ENCODE data around the gene RYR1.
"Not testable (repeated sequence)": the region's sequence is repeated elsewhere in the genome, so short reads cannot be mapped to it uniquely, and the experiment has no call there.

The RYR1 gene

GRCh38 chr19:38399537-38399936 lies 34.0 kb upstream of the RYR1 start:
- no peak for DNase-seq (ENCODE audit: low read depth, low spot score)

DNA sequence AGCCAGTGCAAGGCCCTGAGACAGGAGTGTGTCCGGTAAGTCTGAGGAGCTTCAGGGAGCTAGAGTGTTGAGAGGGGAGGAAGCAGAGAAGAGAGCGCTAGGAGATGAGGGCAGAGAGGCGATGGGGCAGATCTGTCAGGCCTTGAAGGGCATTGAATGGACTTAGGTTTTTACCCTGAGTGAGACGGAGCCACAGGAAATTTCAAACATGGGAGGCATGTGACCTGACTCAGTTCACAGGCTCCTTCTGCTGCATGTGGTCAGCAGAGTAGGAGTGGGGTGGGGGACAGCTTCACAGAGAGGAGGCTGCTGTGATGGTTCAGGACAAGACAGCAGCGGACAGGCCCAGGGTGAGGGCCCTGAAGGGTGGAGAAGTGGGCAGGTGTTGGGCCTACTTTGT lies 33.1 kb upstream of the RYR1 start:
- no peak for DNase-seq (ENCODE audit: low read depth, low spot score)

DNA sequence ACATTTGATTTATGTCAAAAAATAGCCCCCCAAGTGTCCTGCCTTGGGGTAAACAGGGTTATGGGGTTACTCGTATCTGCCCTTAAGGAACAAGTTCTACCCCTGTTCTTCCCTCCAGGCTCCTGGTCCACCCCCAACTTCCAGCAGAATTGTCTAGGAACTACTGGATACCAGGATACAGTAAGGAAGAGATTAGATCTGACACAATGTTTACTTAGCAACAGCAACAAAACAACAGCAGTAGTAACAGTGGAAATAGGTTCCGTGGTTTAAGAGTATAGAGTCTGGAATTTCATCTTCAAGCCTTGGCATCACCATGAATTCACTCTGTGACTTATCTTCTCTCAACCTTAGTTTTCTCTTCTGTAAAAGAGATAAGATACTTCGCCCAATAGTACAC lies 32.3 kb upstream of the RYR1 start:
- DNase-seq (ENCODE audit: low read depth, low spot score): no peak

GRCh38 chr19:38402623-38402966 lies 30.9 kb upstream of the RYR1 start:
- no peak for DNase-seq (ENCODE audit: low read depth, low spot score)

- DNase-seq (ENCODE audit: low read depth, low spot score): peak; percentile 93
Measured at GRCh38 chr19:38402967-38403674, 30.4 kb upstream of the RYR1 start, which contains the start of gene FAM98C. TSS of gene FAM98C (plus strand) at chr19:38403093. CDS start at chr19:38403154, 61 bp downstream.

DNA sequence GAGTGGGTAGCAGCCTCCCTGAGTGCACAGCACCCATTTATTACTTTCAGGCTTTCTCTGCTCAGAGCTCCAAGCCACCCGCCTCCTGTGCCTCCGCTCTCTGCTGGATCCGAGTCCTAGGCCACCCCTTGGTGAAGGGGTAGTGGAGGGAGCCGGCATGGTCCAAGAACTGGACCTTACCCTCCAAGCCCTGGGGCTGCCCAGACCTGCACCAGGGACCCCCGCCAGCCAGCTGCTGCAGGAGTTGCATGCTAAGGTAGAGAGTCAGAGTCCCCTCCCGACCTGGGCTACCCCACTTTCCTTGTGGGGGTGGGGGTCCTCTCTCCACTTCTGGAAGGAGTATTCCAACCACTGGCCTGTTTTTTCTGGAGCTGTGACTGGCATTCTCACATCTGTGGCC lies 28.6 kb upstream of the RYR1 start:
- DNase-seq (ENCODE audit: low read depth, low spot score): no peak

DNA sequence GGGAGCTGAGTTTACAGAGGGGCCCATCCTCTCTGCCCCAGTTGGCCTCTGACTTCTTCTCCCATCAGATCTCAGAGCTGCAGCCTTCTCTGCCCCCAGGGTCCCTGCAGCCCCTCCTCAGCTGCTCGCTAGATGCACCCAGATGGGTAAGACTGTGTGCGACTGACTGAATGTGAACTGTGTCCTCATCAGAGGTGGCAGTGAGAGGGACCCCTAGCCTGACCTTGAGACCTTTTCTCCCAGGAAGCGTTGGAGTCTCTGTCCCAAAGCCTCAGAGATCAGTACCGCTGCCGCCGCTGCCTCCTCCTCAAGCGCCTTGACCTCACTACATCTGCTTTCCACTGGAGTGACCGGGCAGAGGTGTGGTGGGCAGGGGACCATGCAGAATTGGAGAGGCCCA lies 28.2 kb upstream of the RYR1 start:
- no peak for DNase-seq (ENCODE audit: low read depth, low spot score)

GRCh38 chr19:38409631-38410133 lies 23.8 kb upstream of the RYR1 start:
- DNase-seq (ENCODE audit: low read depth, low spot score): no peak

- DNase-seq (ENCODE audit: low read depth, low spot score): not testable (repeated sequence)
Measured at GRCh38 chr19:38410407-38410806, 23.1 kb upstream of the RYR1 start.

DNA sequence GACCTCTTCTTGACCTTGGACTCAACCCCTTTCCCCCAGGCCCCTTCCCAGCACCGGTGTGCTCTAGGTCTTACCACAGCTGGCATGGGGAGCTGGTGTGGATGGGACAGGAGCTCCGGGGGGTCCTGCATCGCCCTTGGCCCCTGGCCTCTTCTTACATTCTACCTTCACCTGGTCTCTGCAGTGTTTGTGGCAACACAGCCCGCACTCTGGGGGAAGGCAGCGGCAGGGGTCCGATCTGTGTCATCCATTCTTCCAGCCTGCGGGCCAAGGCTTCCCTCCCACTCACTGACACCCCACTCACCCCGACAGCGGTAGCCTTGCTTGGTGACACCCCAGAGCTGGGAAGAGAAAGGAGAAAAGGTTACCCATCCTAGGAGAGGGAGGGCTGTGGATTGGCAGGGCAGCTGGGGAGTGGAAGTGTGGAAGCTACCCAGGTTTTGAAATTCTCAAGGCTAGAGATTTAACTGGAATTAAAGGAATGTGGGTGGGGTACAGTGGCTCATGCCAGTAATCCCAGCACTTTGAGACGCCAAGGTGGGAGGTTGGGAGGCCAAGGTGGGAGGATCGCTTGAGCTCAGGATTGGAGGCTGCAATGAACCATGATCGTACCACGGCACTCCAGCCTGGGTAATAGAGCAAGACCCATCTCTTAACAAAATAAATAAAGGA lies 22.3 kb upstream of the RYR1 start:
- no peak for DNase-seq (ENCODE audit: low read depth, low spot score)

- DNase-seq (ENCODE audit: low read depth, low spot score): not testable (repeated sequence)
Measured at GRCh38 chr19:38411898-38412297, 21.6 kb upstream of the RYR1 start.

GRCh38 chr19:38412491-38412890 lies 21.0 kb upstream of the RYR1 start:
- DNase-seq (ENCODE audit: low read depth, low spot score): no peak

DNA sequence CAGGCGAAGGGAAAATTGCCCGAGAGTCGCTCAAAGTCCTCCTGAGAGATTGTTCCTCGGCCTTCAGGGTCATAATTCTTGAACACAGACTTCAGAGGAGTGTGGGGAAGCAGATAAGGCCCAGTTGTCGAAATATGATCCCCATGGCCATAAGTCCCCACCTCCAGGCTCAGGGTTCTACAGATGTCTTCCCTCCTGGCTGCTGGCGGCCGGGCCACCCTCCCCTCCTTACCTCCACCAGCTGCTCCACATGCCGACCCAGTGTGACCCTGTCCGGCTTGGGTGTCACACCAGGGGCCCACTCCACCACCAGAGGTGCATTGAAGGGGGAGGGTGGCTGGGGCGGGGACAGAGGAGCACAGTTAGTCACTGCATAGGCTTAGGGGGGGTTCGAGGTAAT lies 20.5 kb upstream of the RYR1 start:
- no peak for DNase-seq (ENCODE audit: low read depth, low spot score)

DNA sequence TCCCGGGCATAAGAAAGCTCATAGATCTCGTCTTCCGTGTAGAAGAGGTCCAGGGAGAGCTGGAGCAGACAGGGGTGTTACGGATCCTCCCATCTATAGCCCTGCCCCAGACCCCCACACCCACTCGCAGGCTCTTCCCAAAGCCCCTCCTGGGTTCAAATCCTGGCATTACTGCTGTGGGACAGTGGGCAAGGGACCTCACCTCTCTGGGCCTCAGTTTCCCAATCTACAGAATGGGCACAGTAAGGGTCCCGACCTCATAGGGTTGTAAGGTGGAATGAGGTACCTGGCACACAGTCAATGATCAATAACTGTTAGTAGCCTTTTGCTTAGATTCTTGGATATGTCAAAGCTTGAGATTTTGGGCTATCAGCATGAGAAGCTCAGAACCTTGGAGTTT lies 20.1 kb upstream of the RYR1 start:
- no peak for DNase-seq (ENCODE audit: low read depth, low spot score)

GRCh38 chr19:38417146-38417543 lies 16.3 kb upstream of the RYR1 start:
- no peak for DNase-seq (ENCODE audit: low read depth, low spot score)

DNA sequence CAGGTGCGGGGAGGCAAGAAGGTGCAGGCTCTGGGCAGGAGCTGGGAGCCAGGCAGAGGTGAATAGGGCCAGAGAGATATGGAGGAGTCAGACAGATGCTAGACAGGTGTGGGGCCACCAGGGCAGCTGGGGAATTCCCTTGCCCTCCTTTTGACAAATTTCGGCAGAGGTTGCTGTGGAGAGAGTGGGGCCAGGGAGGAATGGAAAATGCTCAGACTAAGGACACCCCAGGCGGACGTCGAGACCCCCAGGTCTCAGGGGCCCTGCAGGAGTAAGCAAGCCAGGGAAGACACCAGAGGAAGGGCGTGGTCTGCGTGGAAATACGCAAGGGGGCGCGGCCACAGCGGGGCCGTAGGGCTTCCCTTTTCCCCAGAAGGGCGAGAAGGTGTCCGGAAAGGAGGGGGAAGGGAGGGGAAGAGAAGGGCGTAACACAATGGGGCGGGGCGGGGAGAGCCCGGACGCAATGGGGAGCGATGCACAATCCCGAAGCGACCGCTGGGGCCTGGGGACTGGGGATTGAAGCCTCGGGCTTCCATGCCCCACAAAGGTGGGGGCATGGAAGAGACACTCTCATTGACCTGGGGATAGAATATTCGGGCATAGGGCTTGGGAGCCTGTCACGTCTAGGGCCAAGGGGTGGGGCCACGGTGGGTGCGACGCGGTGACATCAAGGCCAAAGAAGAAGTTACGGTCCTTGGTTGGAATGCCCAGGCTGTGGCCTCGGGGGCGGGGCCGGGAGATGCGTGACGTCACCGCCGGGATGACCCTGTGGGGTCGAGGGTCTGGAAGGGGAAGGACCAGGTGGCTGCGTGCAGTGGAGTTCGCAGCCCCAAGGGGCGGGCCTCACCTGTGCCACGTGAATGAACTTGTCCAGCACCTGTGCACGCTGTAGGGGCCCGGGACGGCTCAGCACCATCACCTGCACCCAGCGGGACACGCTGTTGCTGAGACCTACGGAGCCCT lies 15.7 kb upstream of the RYR1 start:
- DNase-seq (ENCODE audit: low read depth, low spot score): no peak

- DNase-seq (ENCODE audit: low read depth, low spot score): no peak
Measured at GRCh38 chr19:38420935-38421334, 12.6 kb upstream of the RYR1 start.

DNA sequence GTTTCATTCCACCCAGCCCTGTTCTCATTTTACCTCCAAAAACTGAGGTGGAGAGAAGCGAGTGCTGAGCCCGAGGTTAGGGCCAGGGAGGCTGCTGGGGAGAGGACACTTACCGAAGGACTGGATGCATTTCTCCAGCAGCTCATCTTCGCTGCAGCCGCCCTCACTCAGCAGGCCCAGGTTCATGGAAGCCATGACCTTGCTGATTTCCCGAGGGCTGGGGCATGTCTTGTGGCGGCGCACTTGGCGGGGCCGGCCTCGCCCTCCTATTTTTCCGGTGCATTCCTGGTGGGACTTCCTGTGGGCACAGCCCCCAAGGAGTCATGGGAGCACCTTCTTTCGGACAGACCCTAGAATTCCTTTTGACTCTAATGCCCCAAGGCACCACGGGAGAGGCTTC lies 11.6 kb upstream of the RYR1 start:
- DNase-seq (ENCODE audit: low read depth, low spot score): no peak

GRCh38 chr19:38422438-38422837 lies 11.1 kb upstream of the RYR1 start:
- no peak for DNase-seq (ENCODE audit: low read depth, low spot score)

DNA sequence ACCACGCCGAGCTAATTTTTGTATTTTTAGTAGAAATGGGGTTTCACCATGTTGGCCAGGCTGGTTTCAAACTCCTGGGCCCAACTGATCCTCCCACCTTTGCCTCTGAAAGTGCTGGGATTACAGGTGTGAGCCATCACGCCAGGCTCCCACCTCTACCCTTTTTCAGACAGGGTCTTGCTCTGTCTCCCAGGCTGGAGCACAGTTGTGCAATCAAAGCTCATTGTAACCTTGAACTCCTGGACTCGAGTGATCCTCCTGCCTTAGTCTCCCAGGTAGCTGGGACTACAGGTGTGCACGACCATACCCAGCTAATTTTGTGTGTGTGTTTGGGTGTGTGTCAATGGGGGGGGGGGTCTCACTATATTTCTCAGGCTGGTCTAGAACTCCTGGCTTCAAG lies 9.2 kb upstream of the RYR1 start:
- DNase-seq (ENCODE audit: low read depth, low spot score): no peak

- no peak for DNase-seq (ENCODE audit: low read depth, low spot score)
Measured at GRCh38 chr19:38425222-38425809, 8.2 kb upstream of the RYR1 start.

Measured in activated naive CD8-positive, alpha-beta T cell treated with anti-CD3 and anti-CD28 coated beads, Interleukin-2, amount 50 U/mL, for 16 hours (primary cell).